ENCODE data around the gene IDE. TPM values are rescaled to one million over a fixed set of nuclear protein-coding genes. Genes with fewer than 3 reads are reported as not detected.
A peak's percentile ranks its signal among the peaks of the same experiment; 100 is the strongest.
"Not testable (repeated sequence)": the region's sequence is repeated elsewhere in the genome, so short reads cannot be mapped to it uniquely, and the experiment has no call there.

IDE gene
- 10 to 100 TPM; 21.7 to 29.0 TPM for total RNA-seq

GRCh38 chr10:92573798-92574547 is at the start of gene IDE:
IDE (minus strand) TSS chr10:92574093; CDS start chr10:92574019, 74 bp downstream.
- ChIA-PET CTCF (interaction anchor here (1.0 to 4.1 kb wide), 16 partner anchors 9 to 327 kb away, joined by 3 to 18 read pairs (median 5); no protein-coding TSS in a partner anchor), POLR2A (interaction anchor here (0.6 to 1.0 kb wide), 2 partner anchors 57 to 483 kb away, joined by 3 read pairs; no protein-coding TSS in a partner anchor)
- DNase-seq = peak; percentile 83
- H3K4me1 Mint-ChIP-seq = peaks cover 27% of the 10 kb centered on the region
- H3K36me3 Mint-ChIP-seq (ENCODE audit: low read depth) = peaks cover 8% of the 10 kb centered on the region
- peaks cover 2% of the 10 kb centered on the region for H3K27me3 Mint-ChIP-seq
- peak within 1 kb of the TSS; percentile 90 for H3K27ac Mint-ChIP-seq
- no peaks in the 10 kb centered on the region for H3K9me3 Mint-ChIP-seq
- H3K4me3 Mint-ChIP-seq = peak within 1 kb of the TSS; percentile 83

DNA sequence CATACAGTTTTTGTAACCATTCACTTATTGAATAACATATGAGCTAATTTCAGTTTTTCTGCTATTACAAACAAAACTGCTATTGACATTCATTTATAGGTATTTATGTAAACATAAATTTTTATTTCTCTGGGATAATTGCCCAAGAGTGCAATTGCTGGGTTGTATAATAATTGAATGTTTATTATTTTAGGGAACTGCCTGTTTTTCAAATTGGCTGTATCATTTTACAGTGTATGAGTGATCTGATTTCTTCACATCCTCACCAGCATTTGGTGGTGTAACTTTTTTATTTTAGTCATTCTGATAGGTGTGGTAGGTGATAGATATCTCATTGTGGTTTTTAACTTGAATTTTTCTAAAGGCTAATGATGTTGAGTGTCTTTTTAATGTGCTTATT is 45.5 kb upstream of the IDE start:
- H3K27me3 Mint-ChIP-seq = no peaks in the 10 kb centered on the region
- peaks cover 8% of the 10 kb centered on the region for H3K9me3 Mint-ChIP-seq
- no peak overlapping the region for H3K27ac Mint-ChIP-seq
- CTCF ChIA-PET = interaction anchor here (0.7 kb wide), 1 partner anchor 538 kb away, joined by 3 read pairs; no protein-coding TSS in a partner anchor
- H3K4me3 Mint-ChIP-seq = no peak overlapping the region
- H3K36me3 Mint-ChIP-seq (ENCODE audit: low read depth) = peaks cover 75% of the 10 kb centered on the region
- peaks cover 7% of the 10 kb centered on the region for H3K4me1 Mint-ChIP-seq
- no peak for DNase-seq
- POLR2A ChIA-PET = no interaction called here

GRCh38 chr10:92615515-92615914 is 41.6 kb upstream of the IDE start:
- Mint-ChIP-seq H3K36me3 (ENCODE audit: low read depth) (peaks cover 61% of the 10 kb centered on the region), H3K27ac (no peak overlapping the region), H3K9me3 (no peaks in the 10 kb centered on the region), H3K4me1 (peaks cover 7% of the 10 kb centered on the region), H3K27me3 (no peaks in the 10 kb centered on the region), H3K4me3 (no peak overlapping the region)
- CTCF ChIA-PET = interaction anchor here (0.9 kb wide), 1 partner anchor 9 kb away, joined by 4 read pairs; no protein-coding TSS in a partner anchor
- DNase-seq = no peak
- POLR2A ChIA-PET = no interaction called here

- no peaks in the 10 kb centered on the region for H3K27me3 Mint-ChIP-seq
- DNase-seq = no peak
- ChIA-PET CTCF (no interaction called here), POLR2A (no interaction called here)
- H3K9me3 Mint-ChIP-seq = no peaks in the 10 kb centered on the region
- H3K4me3 Mint-ChIP-seq = no peak overlapping the region
- H3K36me3 Mint-ChIP-seq (ENCODE audit: low read depth) = peaks cover 50% of the 10 kb centered on the region
- peak overlapping the region; percentile 63 for H3K27ac Mint-ChIP-seq
- H3K4me1 Mint-ChIP-seq = peaks cover 51% of the 10 kb centered on the region
Measured at GRCh38 chr10:92604841-92605240, 30.9 kb upstream of the IDE start.

DNA sequence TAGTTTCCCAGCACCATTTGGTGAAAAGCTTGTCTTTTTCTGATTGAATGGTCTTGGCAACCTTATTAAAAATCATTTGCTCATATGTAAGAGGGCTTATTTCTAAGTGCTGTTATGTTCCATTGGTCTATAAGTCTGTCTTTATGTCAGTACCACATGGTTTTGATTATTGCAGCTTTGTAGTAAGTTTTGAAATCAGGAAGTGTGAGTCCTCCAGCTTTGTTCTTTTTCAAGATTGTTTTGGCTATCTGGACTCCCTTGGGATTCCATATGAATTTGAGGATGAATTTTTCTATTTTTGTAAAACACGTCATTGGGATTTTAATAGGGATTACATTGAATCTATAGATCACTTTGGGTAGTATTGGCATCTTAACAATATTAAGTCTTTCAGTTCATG is 24.4 kb upstream of the IDE start:
- H3K4me3 Mint-ChIP-seq = no peak overlapping the region
- peak overlapping the region; percentile 51 for H3K27ac Mint-ChIP-seq
- no peak for DNase-seq
- CTCF ChIA-PET = interaction anchor here (1.1 kb wide), 1 partner anchor 24 kb away, joined by 4 read pairs; the partner anchor contains the start of gene IDE
- H3K9me3 Mint-ChIP-seq = no peaks in the 10 kb centered on the region
- peaks cover 54% of the 10 kb centered on the region for H3K36me3 Mint-ChIP-seq (ENCODE audit: low read depth)
- POLR2A ChIA-PET = no interaction called here
- H3K4me1 Mint-ChIP-seq = peaks cover 66% of the 10 kb centered on the region
- H3K27me3 Mint-ChIP-seq = no peaks in the 10 kb centered on the region

DNA sequence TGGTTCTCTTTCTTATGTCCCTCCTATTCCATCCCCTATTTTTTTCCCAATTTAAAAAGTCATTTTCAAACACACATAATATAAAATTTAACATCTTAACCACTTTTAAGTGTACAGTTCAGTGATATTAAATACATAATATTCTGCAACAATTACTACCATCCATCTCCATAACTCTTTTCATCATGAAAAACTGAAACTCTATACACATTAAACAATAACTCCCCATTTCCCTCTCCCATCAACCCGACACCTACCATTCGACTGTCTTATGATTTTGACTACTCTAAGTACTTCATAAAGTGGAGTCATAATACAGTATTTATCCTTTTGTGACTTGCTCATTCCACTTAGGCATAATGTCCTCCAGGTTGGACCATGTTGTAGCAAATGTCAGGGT is 21.6 kb upstream of the IDE start:
- peak overlapping the region; percentile 95 for H3K4me3 Mint-ChIP-seq
- ChIA-PET CTCF (interaction anchor here (1.0 kb wide), 1 partner anchor 11 kb away, joined by 3 read pairs; no protein-coding TSS in a partner anchor), POLR2A (no interaction called here)
- H3K27ac Mint-ChIP-seq = peak overlapping the region; percentile 76
- DNase-seq = no peak
- H3K27me3 Mint-ChIP-seq = no peaks in the 10 kb centered on the region
- peaks cover 61% of the 10 kb centered on the region for H3K4me1 Mint-ChIP-seq
- H3K9me3 Mint-ChIP-seq = no peaks in the 10 kb centered on the region
- peaks cover 37% of the 10 kb centered on the region for H3K36me3 Mint-ChIP-seq (ENCODE audit: low read depth)

DNA sequence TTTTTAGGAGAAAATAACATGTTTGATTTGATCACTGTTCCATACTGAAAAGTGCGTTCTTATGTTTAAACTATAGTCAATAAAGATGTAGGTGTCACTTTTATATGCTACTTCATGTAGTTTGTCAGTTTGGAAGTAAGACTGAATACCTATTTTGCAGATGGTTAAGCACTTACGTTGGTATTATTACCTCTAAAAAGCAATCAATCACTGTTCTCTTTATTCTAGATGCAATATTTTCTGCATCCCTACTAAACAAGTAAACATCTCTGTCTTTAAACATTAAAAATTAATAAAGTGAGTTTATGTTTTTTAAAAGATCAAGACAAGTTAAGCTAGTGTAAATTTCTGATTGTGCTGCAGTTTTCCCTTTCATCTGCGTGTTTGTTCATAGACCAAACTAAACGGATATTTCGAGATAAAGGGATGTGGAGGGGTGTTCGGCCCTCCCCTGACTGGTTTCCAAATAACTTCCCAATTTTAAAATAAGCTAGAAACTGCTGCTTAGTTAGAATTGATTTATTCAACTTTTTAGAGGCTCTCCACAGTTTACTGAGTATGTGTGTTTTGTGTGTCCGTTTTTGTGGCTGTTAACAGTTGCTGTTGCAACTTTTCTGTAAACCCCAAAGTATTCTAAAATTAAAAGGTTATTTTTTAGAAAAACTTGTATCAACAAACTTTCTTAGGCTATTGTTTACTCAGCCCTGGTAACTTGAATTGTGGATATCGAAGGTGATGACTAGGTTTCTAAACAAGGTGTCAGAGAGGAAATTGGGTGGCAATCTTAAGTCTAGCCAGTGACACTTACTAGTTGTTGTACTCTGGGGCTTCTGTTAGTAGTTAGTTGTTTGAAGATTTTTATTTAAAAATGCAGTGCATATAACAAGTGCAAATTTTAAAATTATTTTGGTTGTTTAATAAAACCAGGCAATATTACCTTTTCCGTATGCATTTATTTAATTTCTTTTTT is 20.0 kb upstream of the IDE start:
- DNase-seq = no peak

GRCh38 chr10:92592761-92593618 is 19.1 kb upstream of the IDE start, which contains the start of gene KIF11:
KIF11 (plus strand) TSS chr10:92593130; CDS start chr10:92593376, 246 bp downstream.
- DNase-seq = peak; percentile 98
- Mint-ChIP-seq H3K4me1 (peaks cover 53% of the 10 kb centered on the region), H3K4me3 (peak within 1 kb of the TSS; percentile 95), H3K9me3 (no peaks in the 10 kb centered on the region), H3K27ac (peak within 1 kb of the TSS; percentile 100), H3K36me3 (ENCODE audit: low read depth) (peaks cover 29% of the 10 kb centered on the region), H3K27me3 (no peaks in the 10 kb centered on the region)
- ChIA-PET POLR2A (no interaction called here), CTCF (interaction anchor here (1.0 to 1.4 kb wide), 2 partner anchors 26 to 76 kb away, joined by 3 to 6 read pairs; no protein-coding TSS in a partner anchor)

More for the DNA sequence above, 20.0 kb upstream of the IDE start:
- Mint-ChIP-seq H3K4me3 (peak overlapping the region; percentile 95), H3K36me3 (ENCODE audit: low read depth) (peaks cover 35% of the 10 kb centered on the region), H3K27ac (peak overlapping the region; percentile 100), H3K4me1 (peaks cover 61% of the 10 kb centered on the region), H3K27me3 (no peaks in the 10 kb centered on the region), H3K9me3 (no peaks in the 10 kb centered on the region)
- CTCF ChIA-PET = no interaction called here
- POLR2A ChIA-PET = no interaction called here

- Mint-ChIP-seq H3K4me3 (peak overlapping the region; percentile 95), H3K27me3 (no peaks in the 10 kb centered on the region), H3K27ac (peak overlapping the region; percentile 100), H3K4me1 (peaks cover 41% of the 10 kb centered on the region), H3K9me3 (no peaks in the 10 kb centered on the region), H3K36me3 (ENCODE audit: low read depth) (peaks cover 16% of the 10 kb centered on the region)
- DNase-seq = peak; percentile 91
- POLR2A ChIA-PET = no interaction called here
- CTCF ChIA-PET = interaction anchor here (1.4 to 2.1 kb wide), 3 partner anchors 10 to 75 kb away, joined by 3 to 18 read pairs (median 6); partner anchors contain the start of gene IDE
Measured at GRCh38 chr10:92591550-92592022, 17.7 kb upstream of the IDE start.

DNA sequence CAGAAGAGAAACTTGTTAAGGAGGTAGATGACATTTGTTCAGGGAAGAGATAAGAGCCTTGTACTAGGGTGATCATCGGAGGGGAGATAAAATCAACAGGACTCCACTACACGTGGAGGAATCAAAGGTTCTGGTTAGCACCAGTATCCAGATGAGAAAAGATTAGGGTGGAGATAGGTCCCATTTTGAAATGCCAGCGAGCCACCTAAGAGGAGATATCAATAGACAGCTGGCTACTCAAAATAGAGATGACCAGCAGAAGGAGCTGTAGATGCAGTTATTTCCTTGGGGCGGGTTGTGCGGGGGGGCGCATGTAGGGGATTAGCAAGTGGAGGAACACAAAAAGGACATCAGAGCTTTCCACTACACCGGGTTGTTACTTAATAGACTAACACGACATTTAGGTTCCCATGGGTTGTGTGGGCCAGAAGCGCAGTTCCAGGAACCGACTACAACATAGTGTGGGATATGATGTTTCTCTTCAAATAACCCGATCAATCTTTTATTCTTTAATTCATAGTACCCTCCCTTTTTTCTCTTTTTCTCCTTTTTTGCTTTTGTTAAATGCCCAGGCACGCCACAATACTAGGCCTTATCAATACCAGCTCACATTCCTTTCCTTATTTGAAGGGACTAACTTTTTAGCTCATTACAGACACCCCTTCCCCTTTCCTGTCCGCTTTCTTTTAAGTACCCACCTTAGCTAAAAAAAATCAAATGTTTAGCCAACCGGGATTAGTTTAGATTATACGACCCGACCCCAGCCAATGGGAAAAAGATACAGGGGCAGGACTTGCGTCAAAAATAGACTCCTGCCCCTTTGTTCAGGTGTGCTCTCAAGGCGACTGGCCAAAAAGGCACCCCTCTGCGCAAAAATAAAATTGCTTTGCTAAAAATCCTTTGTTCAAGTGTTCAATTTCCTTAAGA is 17.0 kb upstream of the IDE start:
- no peaks in the 10 kb centered on the region for H3K27me3 Mint-ChIP-seq
- peak; percentile 11 for DNase-seq
- peaks cover 35% of the 10 kb centered on the region for H3K4me1 Mint-ChIP-seq
- ChIA-PET CTCF (interaction anchor here (2.0 to 2.1 kb wide), 2 partner anchors 11 to 18 kb away, joined by 6 to 18 read pairs; partner anchors contain the start of gene IDE), POLR2A (interaction anchor here (0.7 kb wide), 1 partner anchor 248 kb away, joined by 5 read pairs; no protein-coding TSS in a partner anchor)
- peak overlapping the region; percentile 95 for H3K4me3 Mint-ChIP-seq
- H3K36me3 Mint-ChIP-seq (ENCODE audit: low read depth) = peaks cover 11% of the 10 kb centered on the region
- H3K9me3 Mint-ChIP-seq = no peaks in the 10 kb centered on the region
- peak overlapping the region; percentile 100 for H3K27ac Mint-ChIP-seq

- CTCF ChIA-PET = interaction anchor here (1.4 kb wide), 1 partner anchor 65 kb away, joined by 3 read pairs; no protein-coding TSS in a partner anchor
- POLR2A ChIA-PET; H3K4me3 Mint-ChIP-seq; H3K36me3 Mint-ChIP-seq (ENCODE audit: low read depth); H3K9me3 Mint-ChIP-seq; DNase-seq; H3K4me1 Mint-ChIP-seq; H3K27ac Mint-ChIP-seq; H3K27me3 Mint-ChIP-seq: not testable (repeated sequence)
Measured at GRCh38 chr10:92582347-92582746, 8.5 kb upstream of the IDE start.
